ENCODE data around the gene ADGRV1. TPM values are rescaled to one million over a fixed set of nuclear protein-coding genes. Genes with fewer than 3 reads are reported as not detected.

Gene ADGRV1
- total and polyA plus RNA-seq, 2 donors (not counting 3 experiments of a cell fraction or from before 2014, with no cell fraction given) = 0.11 to 0.55 TPM

DNA sequence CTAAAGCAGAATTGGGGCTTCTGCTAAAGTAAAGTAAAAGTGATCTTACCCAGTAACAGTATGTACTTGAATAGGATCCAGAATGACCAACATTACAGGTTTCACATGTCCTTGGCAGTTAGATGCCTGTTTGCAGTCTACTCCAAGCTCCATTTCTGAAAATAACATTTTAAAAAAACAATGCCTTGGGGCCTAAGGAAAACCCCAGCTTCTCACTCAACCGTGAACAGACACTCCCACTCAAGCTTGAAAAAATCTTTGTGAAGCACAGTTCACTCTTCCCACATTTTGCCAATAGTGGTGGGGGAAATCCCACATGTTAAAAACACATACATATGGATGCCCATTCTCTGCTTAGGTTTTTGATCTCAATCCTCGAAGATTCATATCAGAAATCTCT, 520.4 kb downstream of the ADGRV1 start:
- TF ChIP-seq JUN (IDR thresholded peaks at IDR 0.05; ENCODE audit: borderline replicate concordance, insufficient read depth, insufficient read length, low read depth) (no peak), POLR2A (IDR thresholded peaks at IDR 0.05; ENCODE audit: low read depth, low read length) (no peak), GATA2 (IDR thresholded peaks at IDR 0.05; ENCODE audit: insufficient read depth, insufficient read length, low read depth, low read length) (no peak), POLR2AphosphoS5 (IDR thresholded peaks at IDR 0.05; ENCODE audit: insufficient read depth, low read depth, low read length) (no peak), EZH2 (IDR thresholded peaks at IDR 0.05; ENCODE audit: borderline replicate concordance, low read depth, low read length, severe bottlenecking) (no peak), MYC (IDR thresholded peaks at IDR 0.05; ENCODE audit: low read depth, low read length) (no peak), FOS (IDR thresholded peaks at IDR 0.05; ENCODE audit: borderline replicate concordance, insufficient read depth, low read length) (no peak)
- TF ChIP-seq, protein P1, sequence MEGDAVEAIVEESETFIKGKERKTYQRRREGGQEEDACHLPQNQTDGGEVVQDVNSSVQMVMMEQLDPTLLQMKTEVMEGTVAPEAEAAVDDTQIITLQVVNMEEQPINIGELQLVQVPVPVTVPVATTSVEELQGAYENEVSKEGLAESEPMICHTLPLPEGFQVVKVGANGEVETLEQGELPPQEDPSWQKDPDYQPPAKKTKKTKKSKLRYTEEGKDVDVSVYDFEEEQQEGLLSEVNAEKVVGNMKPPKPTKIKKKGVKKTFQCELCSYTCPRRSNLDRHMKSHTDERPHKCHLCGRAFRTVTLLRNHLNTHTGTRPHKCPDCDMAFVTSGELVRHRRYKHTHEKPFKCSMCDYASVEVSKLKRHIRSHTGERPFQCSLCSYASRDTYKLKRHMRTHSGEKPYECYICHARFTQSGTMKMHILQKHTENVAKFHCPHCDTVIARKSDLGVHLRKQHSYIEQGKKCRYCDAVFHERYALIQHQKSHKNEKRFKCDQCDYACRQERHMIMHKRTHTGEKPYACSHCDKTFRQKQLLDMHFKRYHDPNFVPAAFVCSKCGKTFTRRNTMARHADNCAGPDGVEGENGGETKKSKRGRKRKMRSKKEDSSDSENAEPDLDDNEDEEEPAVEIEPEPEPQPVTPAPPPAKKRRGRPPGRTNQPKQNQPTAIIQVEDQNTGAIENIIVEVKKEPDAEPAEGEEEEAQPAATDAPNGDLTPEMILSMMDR (IDR thresholded peaks at IDR 0.05; ENCODE audit: extremely low read depth in 1 of 2, insufficient read depth in 1 of 2, low read depth in 1 of 2, low read length in 2 of 2) = no peak
- TF ChIP-seq, protein P2, sequence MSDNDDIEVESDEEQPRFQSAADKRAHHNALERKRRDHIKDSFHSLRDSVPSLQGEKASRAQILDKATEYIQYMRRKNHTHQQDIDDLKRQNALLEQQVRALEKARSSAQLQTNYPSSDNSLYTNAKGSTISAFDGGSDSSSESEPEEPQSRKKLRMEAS (IDR thresholded peaks at IDR 0.05; ENCODE audit: insufficient read depth, insufficient read length) = no peak
- Histone ChIP-seq H3K36me3 (ENCODE audit: control insufficient read depth in 2 of 2, extremely low read depth in 1 of 2, insufficient read depth in 2 of 2, low read length in 2 of 2) (no peaks in the 10 kb centered on the region), H3K4me2 (ENCODE audit: insufficient read depth, low read length) (no peak overlapping the region), H3K4me3 (replicated peaks in 1 of 3; ENCODE audit: insufficient read depth in 1 of 3, low read depth in 1 of 3, low read length in 3 of 3) (no peak overlapping the region), H3K27ac (ENCODE audit: insufficient read depth, low read depth, low read length) (no peak overlapping the region), H3K4me1 (ENCODE audit: control insufficient read depth, extremely low read depth, insufficient read depth, low read length) (no peaks in the 10 kb centered on the region), H4K20me1 (replicated peaks; ENCODE audit: control insufficient read depth, extremely low read depth, insufficient read depth, low read length) (no peaks in the 10 kb centered on the region), H3K79me2 (ENCODE audit: control insufficient read depth, insufficient read depth, low read length) (no peaks in the 10 kb centered on the region), H3K9me1 (replicated peaks; ENCODE audit: control insufficient read depth, extremely low read depth, insufficient read depth, low read length) (no peaks in the 10 kb centered on the region), H3K9ac (replicated peaks; ENCODE audit: extremely low read depth, insufficient read depth, low read length) (no peak overlapping the region), H2AFZ (ENCODE audit: low read depth, low read length) (no peak overlapping the region), H3K9me3 (replicated peaks; ENCODE audit: control insufficient read depth, insufficient read depth, low read length) (no peaks in the 10 kb centered on the region), H3K27me3 (ENCODE audit: control insufficient read depth in 2 of 2, insufficient read depth in 2 of 2, low read length in 2 of 2) (no peaks in the 10 kb centered on the region)
- ChIA-PET CTCF (interaction anchor here (1.0 to 1.4 kb wide), 2 partner anchors 39 to 340 kb away, joined by 3 to 4 read pairs; no protein-coding TSS in a partner anchor), POLR2A (no interaction called here)
- DNase-seq (ENCODE audit: low read depth, low spot score) (no peak), FAIRE-seq (no peak)
- BruUV-seq (replicated peaks) = no TSS peak
- dilution Hi-C loops (cut with MboI; ENCODE audit: extremely low pct_ligation_motif_present, low sequenced_read_pairs) = no loop called here
- intact Hi-C loops (cut with micrococcal nuclease) = no loop called here
